Esophagus muscularis mucosa (tissue), 3 donors: ENCODE data around the gene CCDC40.

Experiments
- POLR2A ChIP-seq: fragments of 450-650 bp; IDR thresholded peaks from one replicate; pipeline ENCODE4 v1.6.1; 2017; ENCODE audit warnings: antibody characterized with exemption, moderate library complexity, mild to moderate bottlenecking, low read depth
- TF ChIP-seq, protein P1 (sequence below), 3 experiments: fragments of 200-600 bp in 2 of 3; fragments of 450-650 bp in 1 of 3; sonication (generic) in 2 of 3; IDR thresholded peaks; one replicate each; pipeline ENCODE4 v1.5.1; 2017 to 2019; ENCODE audit warnings: antibody characterized with exemption in 3 of 3, mild to moderate bottlenecking in 2 of 3, moderate library complexity in 1 of 3

DNA sequence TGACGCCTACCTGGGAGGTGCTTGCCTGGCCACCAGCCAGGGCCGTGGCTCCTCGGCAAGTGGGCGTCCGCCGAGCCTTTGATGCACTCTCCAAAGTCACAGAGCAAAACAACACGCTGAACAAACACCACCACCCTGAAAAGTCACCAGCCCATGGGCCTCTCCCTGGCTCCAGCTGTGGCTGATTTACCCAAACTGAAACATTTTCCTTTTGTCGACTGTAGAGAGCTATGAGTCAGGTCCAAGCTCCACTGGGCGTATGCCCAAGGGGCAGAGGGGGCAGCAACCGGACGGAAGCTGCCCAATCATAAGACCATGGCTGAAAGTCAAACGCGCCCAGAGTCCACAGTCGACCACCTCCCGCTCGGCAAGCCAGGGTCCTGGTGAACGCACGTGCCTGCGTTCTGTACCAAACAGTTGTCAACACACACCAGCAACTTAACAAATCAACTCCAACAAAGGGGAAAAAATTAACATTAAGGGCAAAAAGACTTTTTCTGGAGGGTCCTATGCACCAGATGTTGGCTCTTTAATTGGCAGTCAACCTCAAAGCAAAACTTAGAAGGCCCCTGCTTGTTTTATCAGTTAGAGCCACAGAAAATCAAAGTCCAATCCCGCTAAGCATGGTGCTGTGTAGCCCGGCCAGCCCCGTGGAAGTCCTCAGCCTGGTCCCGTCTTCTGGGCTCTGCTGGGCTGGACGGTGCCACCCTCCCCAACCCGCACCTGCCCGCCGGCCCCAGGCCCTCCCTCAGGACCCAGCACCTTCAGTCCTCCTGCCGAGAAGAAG is 48.1 kb upstream of the CCDC40 start:
- TF ChIP-seq, protein P1, sequence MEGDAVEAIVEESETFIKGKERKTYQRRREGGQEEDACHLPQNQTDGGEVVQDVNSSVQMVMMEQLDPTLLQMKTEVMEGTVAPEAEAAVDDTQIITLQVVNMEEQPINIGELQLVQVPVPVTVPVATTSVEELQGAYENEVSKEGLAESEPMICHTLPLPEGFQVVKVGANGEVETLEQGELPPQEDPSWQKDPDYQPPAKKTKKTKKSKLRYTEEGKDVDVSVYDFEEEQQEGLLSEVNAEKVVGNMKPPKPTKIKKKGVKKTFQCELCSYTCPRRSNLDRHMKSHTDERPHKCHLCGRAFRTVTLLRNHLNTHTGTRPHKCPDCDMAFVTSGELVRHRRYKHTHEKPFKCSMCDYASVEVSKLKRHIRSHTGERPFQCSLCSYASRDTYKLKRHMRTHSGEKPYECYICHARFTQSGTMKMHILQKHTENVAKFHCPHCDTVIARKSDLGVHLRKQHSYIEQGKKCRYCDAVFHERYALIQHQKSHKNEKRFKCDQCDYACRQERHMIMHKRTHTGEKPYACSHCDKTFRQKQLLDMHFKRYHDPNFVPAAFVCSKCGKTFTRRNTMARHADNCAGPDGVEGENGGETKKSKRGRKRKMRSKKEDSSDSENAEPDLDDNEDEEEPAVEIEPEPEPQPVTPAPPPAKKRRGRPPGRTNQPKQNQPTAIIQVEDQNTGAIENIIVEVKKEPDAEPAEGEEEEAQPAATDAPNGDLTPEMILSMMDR (IDR thresholded peaks at IDR 0.05) = no peak
- no peak for TF ChIP-seq POLR2A
